Measurements from ENCODE around the gene ITGA2B.
"Not testable (repeated sequence)": the region's sequence is repeated elsewhere in the genome, so short reads cannot be mapped to it uniquely, and the experiment has no call there.

The ITGA2B gene

DNA sequence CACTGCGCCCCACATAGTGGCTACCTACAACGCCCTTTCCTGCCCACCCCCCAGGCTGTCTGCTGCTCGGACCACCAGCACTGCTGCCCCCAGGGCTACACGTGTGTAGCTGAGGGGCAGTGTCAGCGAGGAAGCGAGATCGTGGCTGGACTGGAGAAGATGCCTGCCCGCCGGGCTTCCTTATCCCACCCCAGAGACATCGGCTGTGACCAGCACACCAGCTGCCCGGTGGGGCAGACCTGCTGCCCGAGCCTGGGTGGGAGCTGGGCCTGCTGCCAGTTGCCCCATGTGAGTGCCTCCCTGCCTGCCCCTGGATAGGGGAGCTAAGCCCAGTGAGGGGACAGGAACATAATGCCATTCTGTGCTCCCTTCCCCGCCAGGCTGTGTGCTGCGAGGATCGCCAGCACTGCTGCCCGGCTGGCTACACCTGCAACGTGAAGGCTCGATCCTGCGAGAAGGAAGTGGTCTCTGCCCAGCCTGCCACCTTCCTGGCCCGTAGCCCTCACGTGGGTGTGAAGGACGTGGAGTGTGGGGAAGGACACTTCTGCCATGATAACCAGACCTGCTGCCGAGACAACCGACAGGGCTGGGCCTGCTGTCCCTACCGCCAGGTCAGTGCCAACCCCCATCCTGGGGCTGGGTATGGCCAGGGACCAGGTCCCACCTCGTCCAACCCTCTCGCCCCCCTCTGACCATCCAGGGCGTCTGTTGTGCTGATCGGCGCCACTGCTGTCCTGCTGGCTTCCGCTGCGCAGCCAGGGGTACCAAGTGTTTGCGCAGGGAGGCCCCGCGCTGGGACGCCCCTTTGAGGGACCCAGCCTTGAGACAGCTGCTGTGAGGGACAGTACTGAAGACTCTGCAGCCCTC, 37.3 kb downstream of the ITGA2B start:
- DNase-seq (ENCODE audit: low spot score) = no peak

DNA sequence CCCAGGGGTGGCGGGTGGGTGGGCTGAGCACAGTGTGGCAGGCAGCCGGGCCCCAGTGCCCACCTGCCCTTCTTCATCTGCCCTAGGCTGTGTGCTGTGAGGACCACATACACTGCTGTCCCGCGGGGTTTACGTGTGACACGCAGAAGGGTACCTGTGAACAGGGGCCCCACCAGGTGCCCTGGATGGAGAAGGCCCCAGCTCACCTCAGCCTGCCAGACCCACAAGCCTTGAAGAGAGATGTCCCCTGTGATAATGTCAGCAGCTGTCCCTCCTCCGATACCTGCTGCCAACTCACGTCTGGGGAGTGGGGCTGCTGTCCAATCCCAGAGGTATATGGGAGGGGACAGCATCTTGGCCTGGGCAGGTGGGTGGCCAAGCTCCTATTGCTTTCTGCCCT, 38.0 kb downstream of the ITGA2B start:
- DNase-seq (ENCODE audit: low spot score) = no peak

DNA sequence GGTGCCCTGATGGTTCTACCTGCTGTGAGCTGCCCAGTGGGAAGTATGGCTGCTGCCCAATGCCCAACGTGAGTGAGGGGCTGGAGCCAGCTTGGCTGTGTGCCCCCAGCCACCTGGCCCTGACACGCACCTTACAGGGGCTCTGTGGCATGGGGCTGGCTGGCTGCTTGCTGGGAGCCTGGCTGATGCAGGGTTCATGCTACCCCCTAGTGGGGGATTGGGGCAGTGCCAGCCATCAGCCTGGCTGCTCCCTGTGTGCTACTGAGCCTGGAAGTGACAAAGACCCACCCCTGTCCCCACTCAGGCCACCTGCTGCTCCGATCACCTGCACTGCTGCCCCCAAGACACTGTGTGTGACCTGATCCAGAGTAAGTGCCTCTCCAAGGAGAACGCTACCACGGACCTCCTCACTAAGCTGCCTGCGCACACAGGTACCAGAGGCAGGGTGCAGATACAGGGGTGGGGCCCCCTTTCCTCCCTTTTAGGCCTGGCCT, 38.7 kb downstream of the ITGA2B start:
- peak; percentile 82 for DNase-seq (ENCODE audit: low spot score)

DNA sequence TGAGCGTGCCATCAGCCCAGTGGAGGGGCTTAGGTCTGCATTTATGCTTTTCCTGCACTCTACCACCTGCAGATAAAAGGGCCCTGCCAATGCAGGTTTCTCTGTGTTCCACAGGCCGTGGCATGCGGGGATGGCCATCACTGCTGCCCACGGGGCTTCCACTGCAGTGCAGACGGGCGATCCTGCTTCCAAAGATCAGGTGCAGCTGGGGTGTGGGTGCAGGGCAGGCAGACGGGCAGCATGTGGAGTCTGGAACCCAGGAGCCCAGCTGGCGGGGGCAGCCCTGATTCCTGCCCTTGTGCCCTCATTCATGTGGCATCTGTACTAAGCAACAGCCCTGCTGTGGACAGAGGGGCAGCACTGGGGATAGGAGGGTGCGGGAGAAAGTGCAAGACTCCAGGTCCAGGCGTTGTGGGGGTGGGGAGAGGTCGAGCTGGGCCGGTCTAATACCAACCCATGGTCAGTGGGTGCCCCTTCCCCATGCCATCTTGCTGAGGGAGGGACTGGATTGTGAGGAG, 39.8 kb downstream of the ITGA2B start:
- no peak for DNase-seq (ENCODE audit: low spot score)

DNA sequence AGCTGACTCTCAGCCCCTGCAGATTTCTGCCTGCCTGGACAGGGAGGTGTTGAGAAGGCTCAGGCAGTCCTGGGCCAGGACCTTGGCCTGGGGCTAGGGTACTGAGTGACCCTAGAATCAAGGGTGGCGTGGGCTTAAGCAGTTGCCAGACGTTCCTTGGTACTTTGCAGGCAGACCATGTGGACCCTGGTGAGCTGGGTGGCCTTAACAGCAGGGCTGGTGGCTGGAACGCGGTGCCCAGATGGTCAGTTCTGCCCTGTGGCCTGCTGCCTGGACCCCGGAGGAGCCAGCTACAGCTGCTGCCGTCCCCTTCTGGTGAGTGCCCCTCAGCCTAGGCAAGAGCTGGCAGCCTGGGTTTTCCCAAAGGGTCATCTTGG, 40.5 kb downstream of the ITGA2B start:
- DNase-seq (ENCODE audit: low spot score) = no peak

DNA sequence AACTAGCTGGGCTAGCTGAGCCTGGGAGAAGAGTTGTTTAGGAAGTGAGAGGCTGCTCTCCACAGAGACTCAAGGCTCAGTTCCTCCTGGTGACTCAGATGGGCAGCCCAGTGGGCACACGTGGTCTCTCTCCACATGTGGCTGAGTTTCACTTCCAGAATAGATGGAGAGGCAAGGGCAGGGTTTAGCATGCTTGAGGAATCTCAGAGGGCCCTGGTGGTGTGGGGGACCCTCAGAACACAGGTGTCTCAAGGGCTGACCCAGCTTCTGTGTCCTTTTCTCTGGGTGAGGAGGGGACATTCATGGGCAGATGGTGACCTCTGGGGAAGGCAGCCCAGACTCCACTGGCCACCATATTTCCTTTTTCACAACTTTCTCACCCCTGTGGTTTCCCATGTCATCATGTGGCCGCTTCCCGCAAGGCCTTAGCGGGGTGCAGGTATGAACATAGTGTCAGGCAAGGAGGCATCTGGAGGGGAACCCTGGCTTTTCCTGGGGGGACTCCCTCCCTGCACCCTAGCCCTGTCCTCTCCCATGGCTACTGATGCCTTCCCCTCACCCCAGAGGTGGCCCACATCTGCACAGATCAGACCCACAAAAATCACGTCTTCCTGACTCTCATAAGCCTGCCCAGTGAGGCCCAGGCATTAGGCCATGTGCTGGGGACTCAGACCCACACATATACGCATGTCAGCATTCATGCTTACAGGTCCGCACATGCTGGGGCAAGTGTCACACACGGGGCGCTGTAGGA, 41.0 kb downstream of the ITGA2B start:
- peak; percentile 83 for DNase-seq (ENCODE audit: low spot score)

DNA sequence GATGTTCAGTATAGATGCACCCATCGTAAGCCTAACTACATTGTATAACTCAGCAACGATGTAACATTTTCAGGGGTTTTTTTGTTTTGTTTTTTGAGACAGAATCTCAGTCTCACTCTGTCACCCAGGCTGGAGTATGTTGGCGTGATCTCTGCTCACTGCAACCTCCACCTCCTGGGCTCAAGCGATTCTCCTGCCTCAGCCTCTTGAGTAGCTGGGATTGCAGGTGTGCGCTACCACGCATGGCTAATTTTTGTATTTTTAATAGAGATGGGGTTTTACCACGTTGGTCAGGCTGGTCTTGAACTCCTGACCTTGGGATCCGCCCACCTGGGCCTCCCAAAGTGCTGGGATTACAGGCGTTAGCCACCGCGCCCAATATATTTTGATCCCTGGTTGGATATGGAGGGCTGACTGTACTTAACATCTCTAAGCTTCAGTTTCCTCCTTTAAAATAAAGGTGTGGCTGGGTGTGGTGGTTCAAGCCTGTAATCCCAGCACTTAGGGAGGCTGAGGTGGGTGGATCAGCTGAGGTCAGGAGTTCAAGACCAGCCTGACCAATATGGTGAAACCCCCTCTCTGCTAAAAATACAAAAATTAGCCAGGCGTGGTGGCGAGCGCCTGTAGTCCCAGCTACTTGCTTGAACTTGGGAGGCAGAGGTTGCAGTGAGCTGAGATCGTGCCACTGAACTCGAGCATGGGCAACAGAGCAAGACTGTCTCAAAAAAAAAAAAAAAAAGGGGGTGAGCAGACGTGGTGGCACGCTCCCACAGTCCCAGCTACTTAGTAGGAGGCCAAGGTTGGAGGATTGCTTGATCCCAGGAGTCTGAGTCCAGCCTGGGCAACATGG, 42.0 kb downstream of the ITGA2B start:
- DNase-seq (ENCODE audit: low spot score) = not testable (repeated sequence)

DNA sequence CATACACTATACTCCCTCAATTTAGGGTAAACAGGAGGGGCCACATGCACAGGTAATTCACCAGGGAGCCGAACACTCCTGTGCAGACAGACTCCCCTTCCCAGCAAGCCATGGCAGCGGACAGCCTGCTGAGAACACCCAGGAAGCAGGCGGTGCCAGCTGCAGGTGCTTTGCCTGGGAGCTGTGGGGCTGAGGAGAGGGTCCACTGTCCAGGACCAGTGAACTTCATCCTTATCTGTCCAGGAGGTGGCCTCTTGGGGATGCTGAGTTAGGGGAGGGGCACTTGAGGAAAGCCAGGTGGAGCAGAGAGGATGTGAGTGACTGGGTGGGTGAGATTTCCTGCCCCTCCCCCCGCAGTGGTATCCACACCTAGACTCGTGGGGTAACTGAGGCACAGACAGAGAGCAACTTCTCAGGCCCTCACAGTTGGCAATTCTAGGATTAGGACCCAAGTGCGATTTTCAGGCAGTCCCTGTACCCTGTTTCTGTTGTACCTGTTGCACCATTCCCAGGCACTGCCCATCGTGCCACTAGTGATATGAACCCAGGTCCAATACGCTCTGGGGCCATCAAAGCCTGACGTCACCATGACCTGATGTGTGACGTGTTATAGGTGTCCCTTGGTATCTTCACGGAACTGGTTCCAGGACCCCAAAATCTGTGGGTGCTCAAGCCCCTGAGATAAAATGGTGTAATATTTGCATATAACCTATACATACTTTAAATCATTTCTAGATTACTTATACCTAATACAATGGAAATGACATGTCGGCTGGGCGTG, 43.2 kb downstream of the ITGA2B start:
- DNase-seq (ENCODE audit: low spot score) = no peak

DNA sequence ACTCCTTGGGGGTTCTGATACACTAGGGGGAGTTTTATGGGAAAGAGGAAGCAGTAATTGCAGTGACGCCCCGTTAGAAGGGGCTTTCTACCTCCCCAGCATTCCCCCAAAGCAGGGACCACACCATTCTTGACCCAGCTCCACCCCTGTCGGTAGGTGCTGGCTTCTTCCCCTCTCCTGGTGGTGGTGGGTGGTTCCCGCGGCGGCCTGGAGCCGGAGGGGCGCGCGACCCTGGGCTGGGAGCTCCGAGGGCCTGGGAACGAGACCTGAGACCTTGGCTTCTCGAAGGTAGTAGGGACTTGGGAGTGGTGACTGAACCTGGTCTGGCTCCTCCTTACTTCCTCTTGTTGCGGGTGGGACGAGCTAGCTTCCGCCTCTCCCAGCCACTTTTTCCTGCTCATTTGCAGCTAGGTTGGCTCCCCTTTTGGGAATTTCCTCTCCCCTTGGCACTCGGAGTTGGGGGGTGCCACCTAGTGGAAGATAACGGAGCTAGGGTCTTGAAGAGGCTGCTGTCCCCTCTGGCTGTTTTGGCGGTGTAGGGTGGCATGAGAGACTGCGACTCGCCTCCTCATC, 43.9 kb downstream of the ITGA2B start:
- peak; percentile 88 for DNase-seq (ENCODE audit: low spot score)

DNA sequence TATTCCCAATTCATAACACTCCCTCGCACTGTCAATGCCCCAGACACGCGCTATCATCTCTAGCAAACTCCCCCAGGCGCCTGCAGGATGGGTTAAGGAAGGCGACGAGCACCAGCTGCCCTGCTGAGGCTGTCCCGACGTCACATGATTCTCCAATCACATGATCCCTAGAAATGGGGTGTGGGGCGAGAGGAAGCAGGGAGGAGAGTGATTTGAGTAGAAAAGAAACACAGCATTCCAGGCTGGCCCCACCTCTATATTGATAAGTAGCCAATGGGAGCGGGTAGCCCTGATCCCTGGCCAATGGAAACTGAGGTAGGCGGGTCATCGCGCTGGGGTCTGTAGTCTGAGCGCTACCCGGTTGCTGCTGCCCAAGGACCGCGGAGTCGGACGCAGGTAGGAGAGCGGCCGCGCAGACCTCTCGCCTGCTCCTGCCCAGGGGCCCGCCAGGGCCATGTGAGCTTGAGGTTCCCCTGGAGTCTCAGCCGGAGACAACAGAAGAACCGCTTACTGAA, 44.5 kb downstream of the ITGA2B start, which contains the start of gene GRN:
Gene GRN, plus strand, starts transcription at position 364 of the 515 bp plus-strand sequence. CDS start 3,863 bp downstream, outside the sequence.
- peak; percentile 99 for DNase-seq (ENCODE audit: low spot score)

DNA sequence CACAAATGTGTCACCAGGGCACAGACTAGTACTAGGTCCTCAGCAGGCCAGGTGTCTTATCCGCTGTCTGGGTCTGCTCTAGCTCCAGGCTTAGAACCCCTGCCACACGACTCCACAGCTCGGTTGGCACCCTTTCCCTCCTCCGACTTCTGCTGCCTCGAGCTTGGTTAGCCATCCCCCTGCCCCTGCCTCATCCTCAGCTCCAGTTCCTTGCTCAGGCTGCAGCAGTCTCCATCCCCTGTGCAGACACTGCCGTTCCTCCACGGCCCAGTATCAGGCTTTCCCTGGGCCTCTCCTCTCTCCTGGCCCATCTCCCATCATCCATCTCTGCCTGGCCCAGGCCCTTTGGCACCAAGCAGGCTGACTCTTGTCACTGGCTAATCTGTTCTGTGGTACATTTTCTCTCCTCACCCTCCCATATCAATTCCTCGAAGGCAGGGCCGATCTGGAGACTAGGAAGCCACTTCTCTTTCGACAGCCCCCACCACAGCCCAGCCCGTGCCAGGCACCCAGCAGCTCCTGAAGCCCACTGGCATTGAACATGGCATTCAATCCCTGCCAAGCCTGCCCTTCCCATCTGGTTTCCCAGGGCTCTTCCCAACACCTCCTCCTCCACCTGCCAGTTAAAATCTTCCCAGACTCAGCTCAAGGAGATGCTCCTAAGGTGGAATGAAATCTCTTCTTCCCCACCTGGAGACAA, 45.8 kb downstream of the ITGA2B start:
- no peak for DNase-seq (ENCODE audit: low spot score)

DNA sequence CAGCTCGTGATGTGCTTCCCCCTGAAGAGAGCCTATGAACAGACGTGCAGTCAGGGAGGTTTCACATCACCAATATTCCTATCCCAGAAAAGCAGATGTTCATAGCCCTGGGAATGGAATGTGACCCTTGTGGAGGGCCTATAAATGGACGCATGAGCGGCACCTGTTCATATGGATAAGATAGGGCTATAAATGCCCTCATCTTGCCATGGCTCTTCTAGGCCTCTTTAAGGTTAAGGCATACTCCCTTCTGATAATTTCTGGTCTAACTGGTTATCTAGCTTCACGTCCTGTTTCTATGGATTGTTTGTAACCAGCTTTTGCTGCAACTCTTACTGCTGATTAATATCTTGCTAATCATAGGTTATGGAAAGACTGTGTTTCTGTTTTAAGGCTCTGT, 48.9 kb downstream of the ITGA2B start:
- DNase-seq (ENCODE audit: low spot score) = not testable (repeated sequence)

DNA sequence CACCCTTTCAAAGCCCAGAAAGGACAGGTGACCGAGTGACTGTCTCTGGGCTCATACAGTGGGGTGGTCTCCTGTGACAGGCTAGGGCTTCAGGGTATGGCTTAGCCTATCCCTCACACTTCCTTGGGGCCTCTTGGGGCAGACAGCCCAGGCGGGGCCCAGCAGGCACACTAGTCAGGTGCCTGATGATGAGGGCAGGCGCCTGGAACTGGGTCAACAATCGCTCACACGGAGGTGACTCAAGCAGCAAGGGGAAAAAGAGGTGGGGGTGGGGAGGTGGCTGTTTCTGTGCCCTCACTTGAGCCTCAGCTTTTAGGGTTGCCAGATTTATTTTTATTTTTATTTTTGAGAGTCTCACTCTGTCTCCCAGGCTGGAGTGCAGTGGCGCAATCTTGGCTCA, 50.7 kb downstream of the ITGA2B start:
- DNase-seq (ENCODE audit: low spot score) = no peak

DNA sequence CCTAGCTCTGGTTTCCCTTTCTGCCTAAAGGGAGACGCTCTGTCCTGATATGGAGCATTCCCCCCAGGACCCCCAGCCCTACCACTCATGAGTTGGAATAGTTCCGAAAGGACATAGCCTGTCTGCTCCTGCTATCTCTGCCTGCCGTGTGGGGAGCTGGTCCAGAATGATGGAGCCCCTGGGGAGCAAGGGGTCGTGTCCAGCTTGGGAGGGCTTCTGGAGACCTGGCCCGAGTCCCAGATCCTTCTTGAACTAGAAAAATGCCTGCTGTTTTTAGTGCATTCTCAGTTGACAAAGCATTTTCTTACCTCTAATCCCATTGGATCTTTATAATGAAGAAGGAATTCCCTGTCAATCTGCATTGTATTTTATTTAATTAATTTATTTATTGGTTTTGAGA, 53.5 kb downstream of the ITGA2B start:
- DNase-seq (ENCODE audit: low spot score) = no peak

DNA sequence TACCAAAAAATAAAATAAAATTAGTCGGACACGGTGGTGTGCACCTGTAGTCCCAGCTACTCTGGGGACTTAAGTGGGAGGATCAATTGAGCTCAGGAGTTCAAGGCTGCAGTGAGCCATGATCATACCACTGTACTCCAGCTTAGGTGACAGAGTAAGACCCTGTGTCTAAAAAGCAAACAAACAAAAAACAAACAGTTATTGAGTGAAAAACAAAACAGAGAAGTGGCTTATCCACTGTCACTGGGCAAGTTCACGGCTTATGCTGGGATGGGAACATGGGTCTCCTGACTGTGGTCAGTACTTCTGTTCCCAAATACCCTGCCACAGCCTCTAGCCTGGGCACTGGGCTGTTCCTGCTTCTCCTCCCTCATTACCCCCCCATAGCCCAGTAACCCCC, 53.9 kb downstream of the ITGA2B start:
- no peak for DNase-seq (ENCODE audit: low spot score)

DNA sequence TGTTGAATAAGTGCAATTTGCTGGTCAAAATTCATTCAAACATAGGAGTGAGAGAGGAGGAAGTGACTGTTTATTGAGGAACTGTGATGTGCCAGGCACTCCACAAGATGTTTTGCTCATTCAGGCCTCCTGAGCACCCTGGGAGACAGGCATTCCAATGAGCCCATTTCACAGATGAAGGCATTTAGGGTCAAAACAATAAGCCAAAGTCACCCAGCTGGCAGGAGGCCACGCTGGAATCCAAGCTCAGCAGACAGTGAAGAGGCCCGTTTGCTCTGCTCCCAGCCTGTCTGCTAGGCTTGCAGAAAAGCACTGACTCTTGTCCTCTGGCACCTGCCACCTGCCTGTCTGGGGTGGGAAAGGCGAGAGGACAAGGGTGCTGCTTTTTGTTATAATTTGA, 54.7 kb downstream of the ITGA2B start:
- DNase-seq (ENCODE audit: low spot score) = no peak

DNA sequence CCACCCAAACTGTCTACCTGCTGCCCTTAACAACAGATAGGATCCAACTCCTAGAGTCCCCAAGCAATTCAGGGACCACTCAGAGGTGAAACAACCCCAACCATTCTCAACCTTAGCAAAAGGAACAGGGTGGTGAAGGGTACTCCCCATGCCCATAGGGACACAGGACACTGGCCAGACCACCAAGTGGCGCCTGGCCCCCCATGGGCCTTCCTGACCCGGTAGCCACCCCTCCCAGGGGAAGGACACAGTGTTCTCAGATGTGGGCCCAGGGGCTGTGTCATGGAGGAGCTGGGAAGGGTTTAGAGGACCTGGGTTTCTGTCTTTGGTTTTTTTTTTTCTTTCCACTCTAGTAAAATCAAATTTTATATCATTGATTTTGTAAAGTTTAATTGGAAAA, 55.1 kb downstream of the ITGA2B start:
- DNase-seq (ENCODE audit: low spot score) = no peak

DNA sequence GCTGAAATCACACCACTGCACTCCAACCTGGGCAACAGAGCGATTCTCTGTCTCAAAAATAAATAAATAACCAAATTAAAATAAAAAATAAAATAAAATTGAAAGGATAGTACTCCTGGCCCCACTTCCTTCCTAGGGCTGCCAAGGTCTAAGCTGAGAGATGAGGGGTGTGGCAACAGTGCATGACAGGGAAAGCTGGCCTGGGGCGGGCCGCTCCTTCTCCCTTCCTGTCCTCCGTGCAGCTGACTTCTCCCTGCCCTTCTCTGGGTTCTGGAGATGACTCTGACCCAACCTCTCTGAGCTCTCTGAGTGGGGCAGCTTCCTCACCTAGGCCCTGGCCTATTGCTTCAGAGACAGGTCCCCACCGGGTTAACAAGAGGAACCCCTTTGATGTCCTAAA, 56.1 kb downstream of the ITGA2B start:
- DNase-seq (ENCODE audit: low spot score) = no peak

DNA sequence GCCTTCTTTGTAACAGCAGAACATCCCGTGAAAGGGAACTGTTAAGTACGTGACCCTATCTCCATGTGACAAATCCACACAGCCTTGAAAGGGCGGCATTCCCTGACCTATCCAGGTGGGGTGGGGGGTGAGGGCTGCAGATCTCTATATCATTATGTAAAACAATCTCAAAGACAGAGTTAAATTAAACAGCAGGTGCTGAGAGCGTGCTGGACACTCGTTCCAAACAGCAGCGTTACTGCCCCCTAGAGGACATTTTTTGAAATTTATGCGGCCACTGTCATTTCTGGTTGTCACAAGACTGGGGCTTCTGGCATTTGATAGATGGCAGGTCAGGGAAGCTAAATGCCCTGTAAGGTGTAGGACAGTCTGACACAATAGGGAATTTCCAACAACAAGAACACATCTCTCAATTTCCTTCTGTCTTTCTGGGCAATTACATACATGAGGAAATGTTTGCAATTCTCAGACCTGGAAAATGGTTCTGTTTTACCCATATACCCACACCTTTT, 58.1 kb downstream of the ITGA2B start:
- peak; percentile 72 for DNase-seq (ENCODE audit: low spot score)

DNA sequence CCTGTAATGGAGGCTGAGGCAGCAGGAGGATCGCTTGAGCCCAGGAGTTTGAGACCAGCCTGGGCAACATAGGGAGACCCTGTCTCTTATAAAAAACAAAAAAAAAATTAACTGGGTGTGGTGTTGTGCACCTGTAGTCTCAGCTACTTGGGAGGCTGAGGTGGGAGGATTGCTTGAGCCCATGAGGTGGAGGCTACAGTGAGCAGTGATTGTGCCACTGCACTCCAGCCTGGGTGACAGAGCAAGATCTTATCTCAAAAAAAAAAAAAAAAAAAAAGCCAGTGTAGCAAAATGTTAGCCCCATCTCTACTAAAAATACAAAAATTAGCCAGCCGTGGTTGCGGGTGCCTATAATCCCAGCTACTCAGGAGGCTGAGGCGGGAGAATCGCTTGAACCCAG, 59.2 kb downstream of the ITGA2B start:
- not testable (repeated sequence) for DNase-seq (ENCODE audit: low spot score)

Measured in Ammon's horn (tissue), 1 donor.